Suprapubic skin (tissue), 4 donors: ENCODE data around the gene GPBP1. TPM values are rescaled to one million over a fixed set of nuclear protein-coding genes. Genes with fewer than 3 reads are reported as not detected.

ENCODE experiments used
- DNase-seq, 2 donors: peaks; one replicate each; pipeline ENCODE4 v3.0.0-alpha.2; 2019; ENCODE audit warnings: low spot score in 2 of 2
- H3K27ac ChIP-seq: fragments of 200-600 bp; sonication (generic); one replicate; pipeline ENCODE4 v1.5.1; 2019
- H3K27me3 ChIP-seq: fragments of 200-600 bp; sonication (generic); one replicate; pipeline ENCODE4 v1.5.1; 2019
- H3K36me3 ChIP-seq: fragments of 200-600 bp; sonication (generic); one replicate; pipeline ENCODE4 v1.5.1; 2019
- H3K4me1 ChIP-seq: fragments of 200-600 bp; sonication (generic); one replicate; pipeline ENCODE4 v1.5.1; 2019
- H3K4me3 ChIP-seq: fragments of 200-600 bp; sonication (generic); one replicate; pipeline ENCODE4 v1.5.1; 2019; ENCODE audit warnings: mild to moderate bottlenecking
- H3K9me3 ChIP-seq: fragments of 200-600 bp; sonication (generic); one replicate; pipeline ENCODE4 v1.5.1; 2019
- CTCF ChIP-seq, 2 donors: fragments of 200-600 bp in 1 of 2; fragments of 450-650 bp in 1 of 2; sonication (generic) in 1 of 2; IDR thresholded peaks; one replicate each; pipeline ENCODE4 v1.5.1; 2016 to 2019; ENCODE audit warnings: antibody characterized with exemption in 2 of 2, mild to moderate bottlenecking in 1 of 2, moderate library complexity in 1 of 2
- EP300 ChIP-seq: sonication (generic); formaldehyde crosslinking; IDR thresholded peaks from one replicate; pipeline ENCODE4 v1.6.1; 2017; ENCODE audit warnings: antibody characterized with exemption
- POLR2A ChIP-seq, 2 donors: fragments of 450-650 bp; IDR thresholded peaks; one replicate each; pipeline ENCODE4 v1.6.1; 2017; ENCODE audit warnings: antibody characterized with exemption in 2 of 2, mild to moderate bottlenecking in 2 of 2, moderate library complexity in 2 of 2
- POLR2AphosphoS5 ChIP-seq, 3 donors: sonication (generic); formaldehyde crosslinking; IDR thresholded peaks; one replicate each; pipeline ENCODE4 v1.6.1; 2017; ENCODE audit warnings: antibody characterized with exemption in 3 of 3
- WGBS: methylation state at CpG from one replicate; pipeline ENCODE4 v1.1.5; 2018; 5-methylcytosine and 5-hydroxymethylcytosine counted together
- total RNA-seq, 4 donors: library from RNA; depleted of rRNA; stranded (reverse); fragments of >200 nt; gene quantifications; one replicate each; pipeline ENCODE4 v1.1.0, GENCODE V29; 2016

The GPBP1 gene
- total RNA-seq, 4 donors from 2014 or later, result 49.3 to 74.8 (median 62.5) TPM

DNA sequence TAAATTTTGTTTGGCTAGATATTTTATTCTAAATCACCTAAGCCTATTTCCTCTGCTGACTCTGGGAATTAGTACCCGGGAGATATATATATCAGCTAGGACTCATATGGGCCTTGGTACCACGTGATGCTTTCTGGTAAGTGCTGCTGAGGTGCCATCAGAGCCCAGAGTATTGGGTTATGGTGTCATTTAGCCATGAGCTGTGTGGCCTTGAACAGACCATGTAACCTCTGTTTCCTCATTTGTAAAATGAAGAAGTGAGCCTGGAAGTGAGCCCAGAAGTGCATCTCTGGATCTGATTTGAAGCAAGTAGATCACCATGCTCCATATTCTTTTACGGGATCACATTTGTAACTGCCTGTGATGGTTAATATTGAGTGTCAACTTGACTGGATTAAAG lies 126.1 kb downstream of the GPBP1 start:
- H3K4me1 ChIP-seq, result peaks cover 4% of the 10 kb centered on the region
- no peak overlapping the region for H3K4me3 ChIP-seq
- H3K9me3 ChIP-seq, result no peaks in the 10 kb centered on the region
- H3K36me3 ChIP-seq, result no peaks in the 10 kb centered on the region
- WGBS, result 89% methylated on average over 3 of the region's 3 CpGs
- DNase-seq, result no peak
- no peak for TF ChIP-seq POLR2A (IDR thresholded peaks at IDR 0.05)
- H3K27ac ChIP-seq, result no peak overlapping the region
- no peaks in the 10 kb centered on the region for H3K27me3 ChIP-seq

GRCh38 chr5:57302164-57302563 lies 128.3 kb downstream of the GPBP1 start:
- Histone ChIP-seq H3K27ac (no peak overlapping the region), H3K27me3 (no peaks in the 10 kb centered on the region), H3K36me3 (no peaks in the 10 kb centered on the region), H3K4me1 (peaks cover 4% of the 10 kb centered on the region), H3K9me3 (no peaks in the 10 kb centered on the region), H3K4me3 (no peak overlapping the region)
- TF ChIP-seq POLR2AphosphoS5 (IDR thresholded peaks at IDR 0.05) (no peak), EP300 (no peak), CTCF (IDR thresholded peaks at IDR 0.05) (no peak), POLR2A (IDR thresholded peaks at IDR 0.05) (no peak)
- WGBS, result 61% methylated on average over 6 of the region's 6 CpGs
- DNase-seq, result no peak

DNA sequence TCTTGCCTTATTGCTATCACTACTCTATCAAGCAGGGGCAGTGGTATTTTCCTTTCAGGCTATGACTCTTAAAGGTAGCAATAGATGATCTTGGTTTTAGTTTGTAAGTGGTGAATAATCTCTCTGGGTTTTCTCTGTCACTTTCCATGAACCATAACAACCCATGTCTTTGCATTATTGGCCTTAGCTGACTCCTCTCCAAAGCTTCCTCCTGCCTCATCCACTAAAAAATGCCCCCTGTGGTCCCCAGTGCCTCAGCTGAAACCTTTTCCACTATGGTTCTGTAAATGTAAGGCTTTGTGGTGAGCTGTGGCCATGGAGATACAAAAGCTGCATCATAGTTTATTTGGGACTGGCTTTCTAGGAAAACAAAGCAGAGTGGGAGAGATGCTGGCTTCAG lies 128.8 kb downstream of the GPBP1 start:
- no peak for TF ChIP-seq POLR2A (IDR thresholded peaks at IDR 0.05)
- TF ChIP-seq POLR2AphosphoS5 (IDR thresholded peaks at IDR 0.05), result no peak
- no peak for TF ChIP-seq EP300
- TF ChIP-seq CTCF (IDR thresholded peaks at IDR 0.05), result no peak
- H3K27ac ChIP-seq, result no peak overlapping the region
- DNase-seq, result no peak

DNA sequence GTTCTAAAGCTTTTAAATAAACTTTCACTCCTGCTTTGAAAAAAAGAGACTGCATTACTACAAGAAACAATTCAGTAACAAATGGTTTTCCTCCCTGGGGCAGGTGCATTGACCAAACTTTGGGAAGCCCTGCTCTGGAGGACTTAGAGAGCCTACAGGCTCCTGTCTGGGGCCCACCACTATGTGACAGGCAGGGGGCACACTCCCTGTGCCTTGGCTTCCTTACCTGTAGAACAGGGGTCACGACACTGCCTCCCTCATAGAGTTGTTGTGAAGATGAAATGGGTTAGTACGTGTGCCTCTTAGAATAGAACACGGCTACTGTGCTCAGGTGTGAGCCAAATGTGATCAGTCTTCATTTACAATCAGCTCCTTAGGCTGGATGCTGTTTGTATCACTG lies 130.1 kb downstream of the GPBP1 start:
- Histone ChIP-seq H3K4me3 (no peak overlapping the region), H3K9me3 (no peaks in the 10 kb centered on the region), H3K36me3 (no peaks in the 10 kb centered on the region), H3K4me1 (no peaks in the 10 kb centered on the region), H3K27me3 (no peaks in the 10 kb centered on the region), H3K27ac (no peak overlapping the region)
- 95% methylated on average over 3 of the region's 3 CpGs for WGBS
- no peak for DNase-seq
- TF ChIP-seq POLR2A (IDR thresholded peaks at IDR 0.05) (no peak), EP300 (no peak), CTCF (IDR thresholded peaks at IDR 0.05) (no peak), POLR2AphosphoS5 (IDR thresholded peaks at IDR 0.05) (no peak)

More for the DNA sequence above, 128.8 kb downstream of the GPBP1 start:
- no peak overlapping the region for H3K4me3 ChIP-seq
- H3K27me3 ChIP-seq, result no peaks in the 10 kb centered on the region
- H3K4me1 ChIP-seq, result peaks cover 4% of the 10 kb centered on the region
- H3K9me3 ChIP-seq, result no peaks in the 10 kb centered on the region
- H3K36me3 ChIP-seq, result no peaks in the 10 kb centered on the region

- no peak for DNase-seq
- no peaks in the 10 kb centered on the region for H3K4me1 ChIP-seq
- no peak overlapping the region for H3K4me3 ChIP-seq
- no peaks in the 10 kb centered on the region for H3K27me3 ChIP-seq
- no peaks in the 10 kb centered on the region for H3K36me3 ChIP-seq
- WGBS, result 70% methylated on average over 2 of the region's 2 CpGs
- no peaks in the 10 kb centered on the region for H3K9me3 ChIP-seq
- H3K27ac ChIP-seq, result no peak overlapping the region
- TF ChIP-seq EP300 (no peak), CTCF (IDR thresholded peaks at IDR 0.05) (no peak), POLR2A (IDR thresholded peaks at IDR 0.05) (no peak), POLR2AphosphoS5 (IDR thresholded peaks at IDR 0.05) (no peak)
Measured at GRCh38 chr5:57304931-57305330, 131.1 kb downstream of the GPBP1 start.

- 91% methylated on average over 2 of the region's 2 CpGs for WGBS
- no peak for TF ChIP-seq CTCF (IDR thresholded peaks at IDR 0.05)
- TF ChIP-seq POLR2AphosphoS5 (IDR thresholded peaks at IDR 0.05), result no peak
- TF ChIP-seq POLR2A (IDR thresholded peaks at IDR 0.05), result no peak
- TF ChIP-seq EP300, result no peak
- no peak for DNase-seq
- Histone ChIP-seq H3K27ac (no peak overlapping the region), H3K36me3 (no peaks in the 10 kb centered on the region), H3K9me3 (no peaks in the 10 kb centered on the region), H3K4me3 (no peak overlapping the region), H3K27me3 (no peaks in the 10 kb centered on the region), H3K4me1 (no peaks in the 10 kb centered on the region)
Measured at GRCh38 chr5:57306359-57306758, 132.5 kb downstream of the GPBP1 start.
